Epithelial cell of esophagus (primary cell): ENCODE results near the gene ATXN3.

Experiments used
- DNase-seq: peaks from one replicate; pipeline ENCODE4 v3.0.0; 2010; ENCODE audit warnings: low read depth
- H3K4me3 ChIP-seq: 2 replicates; pipeline ENCODE4 v1.5.1; 2011; ENCODE audit warnings: mild to moderate bottlenecking, low read length, control low read depth
- TF ChIP-seq, protein P1 (sequence below): IDR thresholded peaks from 2 replicates; pipeline ENCODE4 v1.5.1; 2011; ENCODE audit warnings: low read depth, mild to moderate bottlenecking, low read length, control low read depth, inconsistent platforms; ENCODE audit not compliant: insufficient read depth; ENCODE audit errors: missing control alignments

ATXN3 gene

DNA sequence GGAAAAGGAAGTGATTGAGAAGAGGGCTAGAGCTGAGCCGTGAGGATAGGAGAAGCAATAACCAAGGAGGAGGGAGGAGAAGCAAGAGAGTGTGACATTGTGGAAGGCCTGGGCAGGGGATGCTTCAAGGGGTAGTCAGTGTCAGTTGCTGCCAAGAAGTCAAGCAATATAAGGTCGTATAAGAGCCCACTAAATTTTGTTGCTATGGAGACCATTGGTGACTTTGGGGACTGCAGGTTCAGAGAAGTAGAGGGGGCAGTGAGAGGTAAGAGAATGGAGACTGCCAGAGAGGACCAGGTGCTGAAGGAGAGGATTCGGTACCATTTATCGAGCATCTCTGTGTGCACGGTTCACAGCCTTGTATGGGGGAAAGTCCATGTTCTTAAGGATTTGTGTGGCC lies 3.1 kb upstream of the ATXN3 start:
- TF ChIP-seq, protein P1, sequence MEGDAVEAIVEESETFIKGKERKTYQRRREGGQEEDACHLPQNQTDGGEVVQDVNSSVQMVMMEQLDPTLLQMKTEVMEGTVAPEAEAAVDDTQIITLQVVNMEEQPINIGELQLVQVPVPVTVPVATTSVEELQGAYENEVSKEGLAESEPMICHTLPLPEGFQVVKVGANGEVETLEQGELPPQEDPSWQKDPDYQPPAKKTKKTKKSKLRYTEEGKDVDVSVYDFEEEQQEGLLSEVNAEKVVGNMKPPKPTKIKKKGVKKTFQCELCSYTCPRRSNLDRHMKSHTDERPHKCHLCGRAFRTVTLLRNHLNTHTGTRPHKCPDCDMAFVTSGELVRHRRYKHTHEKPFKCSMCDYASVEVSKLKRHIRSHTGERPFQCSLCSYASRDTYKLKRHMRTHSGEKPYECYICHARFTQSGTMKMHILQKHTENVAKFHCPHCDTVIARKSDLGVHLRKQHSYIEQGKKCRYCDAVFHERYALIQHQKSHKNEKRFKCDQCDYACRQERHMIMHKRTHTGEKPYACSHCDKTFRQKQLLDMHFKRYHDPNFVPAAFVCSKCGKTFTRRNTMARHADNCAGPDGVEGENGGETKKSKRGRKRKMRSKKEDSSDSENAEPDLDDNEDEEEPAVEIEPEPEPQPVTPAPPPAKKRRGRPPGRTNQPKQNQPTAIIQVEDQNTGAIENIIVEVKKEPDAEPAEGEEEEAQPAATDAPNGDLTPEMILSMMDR, result no peak
- no peak for DNase-seq
- no peak overlapping the region for H3K4me3 ChIP-seq

DNA sequence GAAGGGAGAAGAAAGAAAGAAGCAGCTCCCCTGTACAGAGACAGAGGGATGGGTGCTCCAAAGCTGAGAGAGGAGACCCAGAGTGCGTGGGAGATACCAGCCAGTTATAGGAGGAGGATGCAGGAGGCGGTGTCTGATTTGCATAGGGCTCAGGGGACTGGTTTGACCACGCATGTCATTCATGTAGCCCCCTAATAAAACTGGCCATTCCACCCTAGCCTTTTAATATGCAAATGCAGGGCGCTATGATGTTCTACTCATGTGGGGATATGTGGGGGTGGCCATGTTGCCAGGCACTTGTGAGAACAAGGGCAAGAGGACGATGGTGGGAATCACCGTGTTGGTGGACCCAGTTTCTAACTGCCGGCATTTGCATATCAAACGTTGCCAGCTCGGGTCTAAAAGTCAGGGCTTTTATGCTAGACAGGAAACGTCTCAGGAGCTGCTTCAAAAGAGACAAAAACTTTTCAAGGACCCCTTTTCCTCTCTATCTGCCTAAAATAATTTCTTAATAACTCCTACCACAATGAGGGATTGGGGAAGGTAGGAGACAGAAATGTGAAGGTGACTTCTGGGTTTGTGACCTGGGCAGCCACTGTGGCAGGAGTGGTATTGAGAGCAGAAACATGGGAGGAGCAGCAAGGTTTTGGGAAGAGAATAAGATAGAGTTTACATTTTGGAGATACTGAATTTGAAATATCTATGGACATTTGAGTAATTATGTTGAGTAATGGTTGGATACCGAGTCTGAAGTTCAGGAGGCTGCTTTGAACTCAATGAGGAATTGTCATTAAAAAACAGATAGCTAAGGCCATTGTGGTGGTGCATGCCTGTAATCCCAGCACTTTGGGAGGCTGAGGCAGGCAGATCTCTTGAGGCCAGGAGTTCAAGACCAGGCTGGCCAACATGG lies 2.2 kb upstream of the ATXN3 start:
- TF ChIP-seq, protein P1, result no peak
- DNase-seq, result no peak
- no peak overlapping the region for H3K4me3 ChIP-seq

DNA sequence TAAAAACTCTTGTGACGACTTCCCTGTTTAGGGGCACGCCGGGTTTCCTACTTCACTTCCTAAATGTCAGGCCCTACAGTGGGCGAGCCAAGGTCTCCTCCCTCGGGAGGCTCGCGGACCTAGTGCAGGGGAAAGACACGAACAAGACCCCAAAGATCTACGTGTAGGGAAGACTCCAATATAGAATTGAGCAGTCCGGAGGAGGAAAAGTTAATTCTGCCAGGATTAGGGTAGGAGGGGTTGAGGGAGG lies 564 bp downstream of the ATXN3 start:
- DNase-seq, result peak; percentile 48
- H3K4me3 ChIP-seq, result peak overlapping the region; percentile 96
- TF ChIP-seq, protein P1, result no peak

GRCh38 chr14:92105073-92105892 lies 1.1 kb downstream of the ATXN3 start:
- TF ChIP-seq, protein P1, result no peak
- H3K4me3 ChIP-seq, result peak overlapping the region; percentile 96
- peak; percentile 52 for DNase-seq

- TF ChIP-seq, protein P1, result no peak
- peak; percentile 48 for DNase-seq
- no peak overlapping the region for H3K4me3 ChIP-seq
These were observed 2.9 kb downstream of the ATXN3 start for GRCh38 chr14:92103363-92103989.

GRCh38 chr14:92099802-92100201 lies 6.6 kb downstream of the ATXN3 start:
- TF ChIP-seq, protein P1, result no peak
- H3K4me3 ChIP-seq, result no peak overlapping the region
- DNase-seq, result no peak
